NCI-H2081 (cell line): Measurements from ENCODE around the gene HSD3B1.
"Not testable (repeated sequence)": the region's sequence is repeated elsewhere in the genome, so short reads cannot be mapped to it uniquely, and the experiment has no call there.

Experiments
- DNase-seq, 2 experiments: peaks; one replicate each; lab custom pipeline; 2025; lab: John Stamatoyannopoulos, UW

HSD3B1 gene

DNA sequence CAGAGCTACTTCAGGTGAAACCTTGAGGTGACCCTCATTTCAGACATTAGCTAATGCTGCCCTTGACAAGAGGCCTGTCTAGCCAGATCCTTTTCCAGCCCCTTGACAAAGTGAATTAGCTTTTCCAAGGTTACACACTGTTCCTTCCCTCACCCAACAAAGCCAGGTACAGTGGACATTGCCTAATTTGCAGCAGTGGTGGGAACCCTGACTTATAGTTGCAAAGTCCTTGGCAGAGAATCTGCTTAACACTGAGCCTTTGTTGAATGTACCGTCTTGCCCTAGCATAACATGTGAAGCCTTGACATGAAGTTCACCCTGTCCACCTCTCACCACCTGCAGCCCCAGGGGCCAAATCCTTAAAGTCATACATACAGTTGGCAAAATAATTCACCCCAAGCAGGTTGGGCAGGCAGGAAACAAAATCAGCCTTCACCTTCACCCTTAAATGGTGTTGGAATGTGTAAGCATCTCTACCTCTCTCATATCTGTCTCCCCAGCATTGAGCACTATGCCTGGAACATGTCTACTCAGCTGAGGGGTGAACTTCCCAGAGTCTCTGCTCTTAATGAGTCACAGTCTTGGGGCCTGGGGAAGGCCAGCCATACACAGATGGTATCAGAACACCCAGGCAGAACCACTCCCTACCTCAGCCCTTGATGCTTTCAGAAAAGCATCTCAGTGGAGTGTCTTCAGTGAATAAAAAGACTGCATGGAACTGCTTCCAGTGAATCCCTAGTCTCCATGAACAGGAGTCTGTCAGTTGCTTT is 46.5 kb downstream of the HSD3B1 start:
- DNase-seq, result not testable (repeated sequence)

DNA sequence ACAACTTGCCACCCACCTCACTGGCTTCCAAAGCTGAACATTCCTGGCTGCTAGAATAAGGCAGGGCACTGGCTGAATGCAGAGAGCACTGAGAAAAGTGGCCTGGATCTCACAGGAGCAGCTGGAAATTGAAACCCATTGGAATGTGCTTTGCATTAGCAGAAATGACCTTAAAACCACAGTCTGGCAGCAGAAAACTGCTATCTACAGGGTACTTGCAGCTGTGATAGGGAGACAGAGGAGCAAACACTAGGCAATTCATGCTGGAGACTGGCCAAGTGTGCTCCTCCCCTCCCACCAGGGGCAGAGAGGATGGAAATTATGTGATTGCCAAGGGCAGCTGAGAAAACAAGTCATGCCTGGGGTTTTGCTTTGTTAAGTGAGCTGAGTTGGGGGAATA is 47.2 kb downstream of the HSD3B1 start:
- DNase-seq, result peak; percentile 87 to 92

DNA sequence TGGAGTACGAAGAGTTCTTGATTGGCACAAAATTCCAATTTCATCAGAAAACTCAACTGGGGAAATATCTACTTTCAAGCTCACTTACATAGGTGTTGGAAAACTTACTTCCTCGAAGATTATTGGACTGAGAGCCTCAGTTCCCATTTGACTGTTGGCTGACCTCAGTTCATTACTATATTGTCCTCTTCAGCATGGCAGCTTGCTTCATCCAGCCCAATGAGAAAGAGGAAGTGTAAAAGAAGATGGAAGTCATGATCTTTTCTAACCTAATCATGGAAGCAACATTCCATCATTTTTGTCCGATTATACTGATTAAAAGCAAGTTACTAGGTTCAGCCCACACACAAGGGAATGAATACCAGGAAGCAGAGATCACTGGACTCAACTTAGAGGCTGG is 49.4 kb downstream of the HSD3B1 start:
- no peak for DNase-seq

DNA sequence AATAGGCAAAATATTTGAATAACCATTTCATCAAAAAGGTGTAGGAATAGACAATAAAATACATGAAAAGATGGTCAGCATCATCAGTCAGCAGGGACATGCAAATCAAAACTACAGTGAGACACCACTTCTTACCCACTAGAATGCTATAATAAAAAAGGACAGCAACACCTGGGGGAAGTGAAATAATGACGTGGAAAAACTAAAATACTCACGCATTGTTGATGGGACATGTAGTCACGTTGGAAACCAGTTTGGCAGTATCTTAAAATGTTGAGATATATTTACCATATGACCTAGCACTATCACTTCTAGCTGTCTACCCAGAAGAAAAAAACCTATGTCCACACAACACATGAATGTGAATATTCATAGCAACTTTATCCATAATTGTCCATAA is 53.4 kb downstream of the HSD3B1 start:
- not testable (repeated sequence) for DNase-seq

DNA sequence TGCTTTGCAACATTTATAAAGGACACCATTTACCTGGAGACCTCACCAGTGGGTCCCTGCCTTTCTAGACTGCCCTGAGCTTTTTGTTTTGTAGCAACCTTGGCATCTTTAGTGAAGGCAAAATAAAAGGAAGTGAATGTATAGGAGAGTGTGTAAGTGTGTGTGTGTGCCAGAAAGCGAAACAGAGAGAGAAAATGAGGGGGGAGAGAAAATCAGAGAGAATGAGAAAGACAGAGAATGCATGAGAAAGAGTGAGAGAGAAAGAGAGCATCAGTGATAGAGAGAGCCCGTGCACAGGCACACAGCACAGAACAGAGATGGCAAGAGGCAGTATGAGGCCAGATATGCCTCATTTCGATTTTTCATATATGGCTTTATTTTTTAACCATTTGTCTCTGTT is 57.5 kb downstream of the HSD3B1 start:
- DNase-seq, result no peak
